ENCODE data around the gene LHFPL6. TPM values are rescaled to one million over a fixed set of nuclear protein-coding genes. Genes with fewer than 3 reads are reported as not detected.

Gene LHFPL6
- total and polyA plus RNA-seq, 10 donors: 6.9 to 49.0 (median 30.5) TPM

GRCh38 chr13:39607876-39608275, 4.9 kb upstream of the LHFPL6 start:
- H3K27me3 ChIP-seq (replicated peaks in 1 of 7): peaks cover 0 to 16% (median 6%) of the 10 kb centered on the region in 7 donors
- no peak overlapping the region for H3K4me3 ChIP-seq
- peaks cover 0 to 14% (median 5%) of the 10 kb centered on the region in 6 donors for H3K4me1 ChIP-seq
- H3K9me3 ChIP-seq: no peaks in the 10 kb centered on the region
- DNase-seq: no peak
- intact Hi-C loops (cut with DNase I; ENCODE audit: low total_unique reads): no loop called here
- H3K27ac ChIP-seq: no peak overlapping the region
- TF ChIP-seq POLR2AphosphoS5 (IDR thresholded peaks at IDR 0.05) (no peak), CTCF (IDR thresholded peaks at IDR 0.05 in 8 of 11, conservative IDR thresholded peaks at IDR 0.05 in 3 of 11) (no peak), POLR2A (IDR thresholded peaks at IDR 0.05) (no peak)
- no peaks in the 10 kb centered on the region for H3K36me3 ChIP-seq
- WGBS, 5 donors: 86 to 95% (median 94%) methylated on average over 4 of the region's 4 CpGs

- Histone ChIP-seq H3K4me3 (no peak overlapping the region), H3K4me1 (peaks cover 0 to 33% (median 16%) of the 10 kb centered on the region in 6 donors), H3K9me3 (no peaks in the 10 kb centered on the region), H3K27ac (no peak overlapping the region), H3K27me3 (replicated peaks in 1 of 7) (peaks cover 0 to 36% (median 12%) of the 10 kb centered on the region in 7 donors), H3K36me3 (no peaks in the 10 kb centered on the region)
- no peak for DNase-seq
- TF ChIP-seq POLR2AphosphoS5 (IDR thresholded peaks at IDR 0.05) (no peak), CTCF (IDR thresholded peaks at IDR 0.05 in 8 of 11, conservative IDR thresholded peaks at IDR 0.05 in 3 of 11) (no peak), POLR2A (IDR thresholded peaks at IDR 0.05) (no peak)
- intact Hi-C loops (cut with DNase I; ENCODE audit: low total_unique reads): no loop called here
- 85 to 98% (median 93%) methylated on average over 3 of the region's 3 CpGs for WGBS, 5 donors
Measured at GRCh38 chr13:39605677-39606320, 2.8 kb upstream of the LHFPL6 start.

DNA sequence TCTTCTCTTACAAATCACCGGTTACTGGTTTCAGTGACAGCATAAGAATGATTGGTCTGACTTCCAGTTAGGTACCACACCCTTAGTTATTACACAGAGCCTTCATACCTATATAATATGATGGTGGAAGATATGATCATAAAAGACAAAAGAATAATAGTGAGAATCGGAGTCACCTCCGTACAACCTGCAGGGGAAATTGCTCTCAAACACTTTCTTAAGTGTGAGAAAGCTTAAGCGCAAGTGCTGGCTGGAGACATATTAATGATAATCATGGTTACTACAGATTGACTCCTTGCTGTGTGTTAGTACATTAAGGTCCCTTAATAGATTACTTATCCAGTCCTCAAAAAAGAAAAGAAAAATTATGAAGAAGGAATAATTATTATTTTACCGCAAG, 1.8 kb upstream of the LHFPL6 start:
- intact Hi-C loops (cut with DNase I; ENCODE audit: low total_unique reads): no loop called here
- Histone ChIP-seq H3K27ac (no peak overlapping the region), H3K9me3 (no peaks in the 10 kb centered on the region), H3K36me3 (no peaks in the 10 kb centered on the region), H3K4me1 (peaks cover 0 to 35% (median 16%) of the 10 kb centered on the region in 6 donors), H3K4me3 (no peak overlapping the region), H3K27me3 (replicated peaks in 1 of 7) (peaks cover 0 to 40% (median 12%) of the 10 kb centered on the region in 7 donors)
- 81 to 89% (median 84%) methylated on average over 5 of the region's 5 CpGs for WGBS, 5 donors
- no peak for TF ChIP-seq CTCF (IDR thresholded peaks at IDR 0.05 in 8 of 11, conservative IDR thresholded peaks at IDR 0.05 in 3 of 11)
- TF ChIP-seq POLR2A (IDR thresholded peaks at IDR 0.05): no peak
- TF ChIP-seq POLR2AphosphoS5 (IDR thresholded peaks at IDR 0.05): no peak
- no peak for DNase-seq

DNA sequence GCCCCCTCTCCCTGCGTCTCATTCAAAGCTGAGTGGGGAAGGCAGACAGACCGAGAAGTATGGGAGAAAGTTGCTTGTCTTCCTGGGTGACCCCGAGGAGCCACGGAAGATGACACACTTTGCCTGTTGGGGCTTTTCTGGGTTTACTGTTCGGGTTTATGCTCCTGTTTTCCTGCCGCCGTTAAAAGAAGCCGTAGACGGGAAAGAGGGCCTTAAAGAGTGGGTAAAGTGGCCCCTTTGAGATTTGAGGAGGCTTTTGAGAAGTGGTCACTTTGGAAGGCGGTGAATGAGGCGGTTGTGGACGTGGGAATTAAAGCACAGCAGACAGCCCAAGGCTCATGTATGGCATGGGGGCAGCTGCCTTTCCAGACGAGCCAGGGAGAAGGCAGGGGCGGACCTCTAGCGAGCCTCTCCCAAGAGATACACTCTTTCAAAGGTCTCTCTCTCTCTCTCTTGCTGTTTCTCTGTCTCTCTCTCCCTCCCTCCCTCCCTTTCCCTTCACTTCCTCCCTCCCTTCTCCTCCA, 493 bp upstream of the LHFPL6 start:
- WGBS, 5 donors: 3 to 8% (median 5%) methylated on average over 14 to 15 of the region's 15 CpGs
- intact Hi-C loops (cut with DNase I; ENCODE audit: low total_unique reads): no loop called here
- no peak for DNase-seq

More for the DNA sequence above, 493 bp upstream of the LHFPL6 start:
- no peak for TF ChIP-seq POLR2AphosphoS5 (IDR thresholded peaks at IDR 0.05)
- no peak for TF ChIP-seq POLR2A (IDR thresholded peaks at IDR 0.05)
- no peak for TF ChIP-seq CTCF (IDR thresholded peaks at IDR 0.05 in 8 of 11, conservative IDR thresholded peaks at IDR 0.05 in 3 of 11)
- Histone ChIP-seq H3K4me3 (peak overlapping the region; percentile 57 to 86 (median 66)), H3K36me3 (no peaks in the 10 kb centered on the region), H3K4me1 (peaks cover 0 to 43% (median 16%) of the 10 kb centered on the region in 6 donors), H3K27ac (peak overlapping the region; percentile 60 to 89 (median 86)), H3K9me3 (no peaks in the 10 kb centered on the region), H3K27me3 (replicated peaks in 1 of 7) (peaks cover 0 to 40% (median 12%) of the 10 kb centered on the region in 7 donors)
